A549 (cell line): ENCODE results near the gene MRGPRD. TPM values are rescaled to one million over a fixed set of nuclear protein-coding genes. Genes with fewer than 3 reads are reported as not detected.
A peak's percentile ranks its signal among the peaks of the same experiment; 100 is the strongest.

Experiments
- ATAC-seq, 2 experiments: fragments of 200-7000 bp in 1 of 2; fragments of >200 bp in 1 of 2; cut with Nextera tagmentation in 1 of 2; cut with Tn5 transposase in 1 of 2; 3 replicates each; pipeline versions ENCODE4 v1.8.0 to v1.9.1; 2018 to 2020; ENCODE audit warnings: mild to moderate bottlenecking in 1 of 2, moderate library complexity in 1 of 2
- CTCF ChIA-PET: fragments of 300-600 bp; sonication (Branson Sonifier 250); formaldehyde crosslinking; extraction: SDS; loops from one replicate; lab custom pipeline; 2021; ENCODE audit warnings: antibody characterized with exemption, inconsistent platforms; lab: Yijun Ruan, JAX
- POLR2A ChIA-PET: fragments of 350-600 bp; formaldehyde crosslinking; extraction: SDS; loops from one replicate; lab custom pipeline; 2021; ENCODE audit warnings: antibody characterized with exemption, inconsistent platforms; lab: Yijun Ruan, JAX
- DNase-seq, 2 experiments: peaks; one replicate each; pipeline versions ENCODE4 v3.0.0 to v3.0.0-alpha.2; 2011 to 2016; ENCODE audit warnings: low read depth in 1 of 2, low spot score in 1 of 2
- FAIRE-seq: peaks from 2 replicates; lab custom pipeline; 2011; peaks lifted over from hg19 to GRCh38; lab: Jason Lieb, UNC
- H3K27ac ChIP-seq, 2 experiments: fragments of >200 bp; sonication (Bioruptor Twin); formaldehyde crosslinking; 3 replicates each; pipeline ENCODE4 v1.5.1; 2016 to 2017
- H3K4me1 ChIP-seq: fragments of >200 bp; sonication (Bioruptor Twin); formaldehyde crosslinking; 3 replicates; pipeline ENCODE4 v1.6.1; 2016
- H3K4me2 ChIP-seq: fragments of >200 bp; sonication (Bioruptor Twin); formaldehyde crosslinking; 3 replicates; pipeline ENCODE4 v1.6.1; 2016
- H3K4me3 ChIP-seq: fragments of >200 bp; sonication (Bioruptor Twin); formaldehyde crosslinking; 3 replicates; pipeline ENCODE4 v1.5.1; 2016
- H3K9me3 ChIP-seq: fragments of >200 bp; sonication (Bioruptor Twin); formaldehyde crosslinking; 3 replicates; pipeline ENCODE4 v1.6.1; 2016
- CEBPB ChIP-seq, 2 experiments: fragments of >200 bp in 1 of 2; sonication (Bioruptor Twin) in 1 of 2; formaldehyde crosslinking in 1 of 2; IDR thresholded peaks; 2 replicates each; pipeline ENCODE4 v1.6.1; 2012 to 2016
- EHF ChIP-seq: fragments of 250-450 bp; sonication (Bioruptor Pico); IDR thresholded peaks from 2 replicates; pipeline ENCODE4 v1.5.0; 2020; ENCODE audit warnings: mild to moderate bottlenecking
- ESRRA ChIP-seq: fragments of 150-350 bp; IDR thresholded peaks from 2 replicates; pipeline ENCODE4 v1.6.1; 2014; ENCODE audit warnings: mild to moderate bottlenecking, low read length, borderline replicate concordance
- FOSB ChIP-seq: fragments of 250-450 bp; sonication (Bioruptor Pico); IDR thresholded peaks from 2 replicates; pipeline ENCODE4 v1.5.0; 2020; ENCODE audit warnings: mild to moderate bottlenecking, moderate library complexity
- FOSL2 ChIP-seq, 2 experiments: fragments of 450-650 bp in 1 of 2; fragments of >200 bp in 1 of 2; sonication (Bioruptor Twin) in 1 of 2; formaldehyde crosslinking; IDR thresholded peaks; 2 replicates each; pipeline versions ENCODE4 v1.5.0 to v1.6.1; 2016 to 2020; ENCODE audit warnings: mild to moderate bottlenecking in 1 of 2, moderate library complexity in 1 of 2
- GATA3 ChIP-seq: IDR thresholded peaks from 2 replicates; pipeline ENCODE4 v1.6.1; 2012; ENCODE audit warnings: borderline replicate concordance
- NPAS2 ChIP-seq: fragments of 250-450 bp; sonication (Bioruptor Pico); IDR thresholded peaks from 2 replicates; pipeline ENCODE4 v1.8.0; 2022; ENCODE audit warnings: mild to moderate bottlenecking, moderate library complexity, borderline replicate concordance
- NR3C1 ChIP-seq: fragments of >200 bp; sonication (Bioruptor Twin); formaldehyde crosslinking; IDR thresholded peaks from 3 replicates; pipeline ENCODE4 v1.6.1; 2017
- POLR2AphosphoS2 ChIP-seq: conservative IDR thresholded peaks from 2 replicates; pipeline ENCODE4 v1.6.1; 2012; ENCODE audit warnings: low read length, improper control_type of control experiment, inconsistent platforms
- RAD21 ChIP-seq, 2 experiments: fragments of >200 bp in 1 of 2; sonication (Bioruptor Twin) in 1 of 2; formaldehyde crosslinking in 1 of 2; IDR thresholded peaks in 1 of 2; conservative IDR thresholded peaks in 1 of 2; 2 replicates in 1 of 2; 3 replicates in 1 of 2; pipeline ENCODE4 v1.6.1; 2012 to 2018; ENCODE audit warnings: inconsistent platforms in 1 of 2
- RFX5 ChIP-seq: fragments of 450-650 bp; IDR thresholded peaks from 2 replicates; pipeline ENCODE4 v1.7.1; 2014; ENCODE audit warnings: antibody characterized with exemption, mild to moderate bottlenecking, moderate library complexity
- RNF2 ChIP-seq: fragments of 200-600 bp; sonication (generic); IDR thresholded peaks from 2 replicates; pipeline ENCODE4 v1.6.1; 2016; ENCODE audit warnings: low read depth, mild to moderate bottlenecking, antibody characterized with exemption, moderate library complexity, borderline replicate concordance
- ZNF302 ChIP-seq: fragments of 250-450 bp; sonication (Bioruptor Pico); IDR thresholded peaks from 2 replicates; pipeline ENCODE4 v1.9.0; 2021; ENCODE audit warnings: inconsistent platforms, mild to moderate bottlenecking, moderate library complexity
- WGBS: methylation state at CpG from one replicate; pipeline ENCODE4 v1.1.6; 2017; ENCODE audit errors: missing lambda C conversion rate; 5-methylcytosine and 5-hydroxymethylcytosine counted together
- polyA plus RNA-seq, 4 experiments: library from polyadenylated mRNA; depleted of rRNA in 3 of 4; stranded (reverse); fragments of >200 nt; fragmentation: RNase III in 1 of 4; extraction: RNeasy Plus Mini Kit Qiagen cat#74134 plus additional on column Dnase treatment in 1 of 4; gene quantifications; 2 replicates in 3 of 4; 3 replicates in 1 of 4; pipeline ENCODE4 v1.2.3, GENCODE V29; 2011 to 2017
- TF ChIP-seq, protein P1 (sequence below): fragments of 250-450 bp; sonication (Bioruptor Pico); IDR thresholded peaks from 2 replicates; pipeline ENCODE4 v1.5.0; 2020; ENCODE audit warnings: low read depth, mild to moderate bottlenecking, moderate library complexity
- TF ChIP-seq, protein P2 (sequence below): fragments of 250-450 bp; sonication (Bioruptor Pico); IDR thresholded peaks from 2 replicates; pipeline ENCODE4 v1.5.0; 2021; ENCODE audit warnings: mild to moderate bottlenecking, moderate library complexity, borderline replicate concordance
- TF ChIP-seq, protein P3 (sequence below): fragments of >200 bp; sonication (Bioruptor Twin); formaldehyde crosslinking; IDR thresholded peaks from 2 replicates; pipeline ENCODE4 v1.6.1; 2016

MRGPRD gene
- polyA plus RNA-seq, 2 of the 4 experiments (the other 2 are of a cell fraction) = not detected

DNA sequence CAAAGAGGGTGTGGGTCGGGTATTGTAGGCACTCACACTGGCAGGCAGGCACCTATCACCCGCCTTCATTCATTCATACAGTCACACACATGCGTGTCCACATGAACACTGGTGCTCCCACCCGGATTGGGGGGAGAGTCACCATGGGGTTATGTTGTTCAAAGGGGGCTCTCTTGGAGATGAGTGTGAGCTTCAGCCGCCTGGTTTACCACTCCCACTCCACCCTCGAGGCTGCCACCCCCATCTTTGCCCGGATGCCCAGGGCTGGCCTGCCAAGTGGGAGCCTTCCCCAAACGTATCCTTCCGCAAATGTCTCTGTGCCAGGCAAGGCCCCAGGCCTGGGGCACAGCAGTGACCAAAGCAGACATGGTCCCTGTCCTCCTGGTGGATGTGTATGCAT, 22.6 kb downstream of the MRGPRD start (continued):
- no peak for TF ChIP-seq RAD21 (conservative IDR thresholded peaks at IDR 0.05 in 1 of 2, IDR thresholded peaks at IDR 0.05 in 1 of 2)
- TF ChIP-seq, protein P1, sequence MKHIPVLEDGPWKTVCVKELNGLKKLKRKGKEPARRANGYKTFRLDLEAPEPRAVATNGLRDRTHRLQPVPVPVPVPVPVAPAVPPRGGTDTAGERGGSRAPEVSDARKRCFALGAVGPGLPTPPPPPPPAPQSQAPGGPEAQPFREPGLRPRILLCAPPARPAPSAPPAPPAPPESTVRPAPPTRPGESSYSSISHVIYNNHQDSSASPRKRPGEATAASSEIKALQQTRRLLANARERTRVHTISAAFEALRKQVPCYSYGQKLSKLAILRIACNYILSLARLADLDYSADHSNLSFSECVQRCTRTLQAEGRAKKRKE = no peak

DNA sequence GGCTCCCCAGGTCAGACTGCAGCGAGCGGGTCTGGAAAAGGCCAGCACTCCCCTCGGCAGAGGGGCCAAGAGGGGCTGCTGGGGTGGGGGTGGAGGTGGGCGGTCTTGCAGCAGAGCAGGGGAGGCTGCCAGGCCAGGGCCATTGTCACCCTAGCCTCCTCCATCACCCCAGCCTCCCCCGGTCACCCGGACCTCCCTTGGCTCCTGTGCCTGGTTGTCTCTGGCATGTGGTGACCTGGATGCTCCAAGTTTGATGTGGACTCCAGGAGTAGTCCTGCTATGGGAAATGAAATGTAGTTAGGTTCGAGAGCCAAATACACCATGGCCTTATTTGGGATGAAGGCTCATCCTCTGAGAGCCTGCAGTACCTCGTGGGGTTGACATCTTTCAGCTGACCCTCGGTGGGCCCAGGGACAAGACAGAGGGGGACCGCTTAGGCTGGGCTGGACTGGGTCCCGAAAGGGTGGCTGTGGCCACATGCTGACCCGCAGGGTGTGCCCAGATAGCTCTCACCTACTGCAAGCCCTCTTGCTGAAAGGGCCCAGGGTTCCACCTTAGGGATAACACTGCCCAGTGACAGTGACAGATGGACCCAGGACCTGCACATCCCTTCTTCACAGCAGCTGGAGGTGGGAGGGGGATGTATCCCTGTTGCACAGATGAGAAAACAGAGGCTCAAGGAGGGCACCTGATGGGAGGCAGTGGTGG, 24.1 kb downstream of the MRGPRD start:
- ATAC-seq (no peak), FAIRE-seq (no peak), DNase-seq (no peak)
- Histone ChIP-seq H3K9me3 (no peaks in the 10 kb centered on the region), H3K4me1 (no peaks in the 10 kb centered on the region; the same call in 2 of the 3 replicates), H3K27ac (no peak overlapping the region), H3K4me3 (no peak overlapping the region), H3K4me2 (no peak overlapping the region)
- WGBS = 78% methylated on average over 10 of the region's 12 CpGs
- TF ChIP-seq ESRRA (no peak), FOSL2 (IDR thresholded peaks at IDR 0.05) (no peak), FOSL2 (CRISPR knock-in tag; IDR thresholded peaks at IDR 0.05) (no peak), CEBPB (IDR thresholded peaks at IDR 0.05) (no peak), FOSB (CRISPR knock-in tag) (no peak), RNF2 (no peak), EHF (CRISPR knock-in tag) (no peak), ZNF302 (CRISPR knock-in tag) (no peak), GATA3 (no peak), RFX5 (no peak)
- TF ChIP-seq, protein P1 = no peak
- TF ChIP-seq, protein P2, sequence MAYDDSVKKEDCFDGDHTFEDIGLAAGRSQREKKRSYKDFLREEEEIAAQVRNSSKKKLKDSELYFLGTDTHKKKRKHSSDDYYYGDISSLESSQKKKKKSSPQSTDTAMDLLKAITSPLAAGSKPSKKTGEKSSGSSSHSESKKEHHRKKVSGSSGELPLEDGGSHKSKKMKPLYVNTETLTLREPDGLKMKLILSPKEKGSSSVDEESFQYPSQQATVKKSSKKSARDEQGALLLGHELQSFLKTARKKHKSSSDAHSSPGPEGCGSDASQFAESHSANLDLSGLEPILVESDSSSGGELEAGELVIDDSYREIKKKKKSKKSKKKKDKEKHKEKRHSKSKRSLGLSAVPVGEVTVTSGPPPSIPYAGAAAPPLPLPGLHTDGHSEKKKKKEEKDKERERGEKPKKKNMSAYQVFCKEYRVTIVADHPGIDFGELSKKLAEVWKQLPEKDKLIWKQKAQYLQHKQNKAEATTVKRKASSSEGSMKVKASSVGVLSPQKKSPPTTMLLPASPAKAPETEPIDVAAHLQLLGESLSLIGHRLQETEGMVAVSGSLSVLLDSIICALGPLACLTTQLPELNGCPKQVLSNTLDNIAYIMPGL (CRISPR knock-in tag) = no peak
- POLR2A ChIA-PET = no interaction called here
- CTCF ChIA-PET = interaction anchor here (1.0 to 1.3 kb wide), 2 partner anchors 15 to 43 kb away, joined by 3 read pairs; no protein-coding TSS in a partner anchor

DNA sequence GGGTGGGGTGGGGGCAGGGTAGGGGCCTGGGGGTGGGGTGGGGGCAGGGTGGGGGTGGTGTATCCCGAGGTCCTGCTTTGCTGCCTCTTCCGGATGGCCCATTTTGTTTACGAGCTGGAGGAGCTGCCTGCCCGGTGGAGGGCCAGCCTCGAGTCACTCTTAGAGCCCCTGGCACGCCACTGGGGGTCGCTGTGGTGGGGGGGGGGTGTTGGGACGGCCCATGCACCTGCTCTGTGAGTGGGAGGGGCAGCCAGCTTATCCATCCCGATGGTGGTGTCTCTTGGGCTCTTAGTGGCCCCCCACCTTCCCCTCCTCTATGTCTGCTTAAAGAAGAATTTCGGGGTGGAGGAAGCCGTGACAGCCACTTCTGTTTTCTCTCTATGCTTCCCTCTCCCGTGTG, 24.6 kb downstream of the MRGPRD start:
- no peaks in the 10 kb centered on the region; the same call in 2 of the 3 replicates for H3K4me1 ChIP-seq
- H3K4me2 ChIP-seq = no peak overlapping the region
- 0 out of 6 replicates have a peak overlapping the region, but pooled peaks of 1 of the 2 experiments have one; percentile 33 for H3K27ac ChIP-seq
- no peaks in the 10 kb centered on the region for H3K9me3 ChIP-seq
- H3K4me3 ChIP-seq = no peak overlapping the region
- ChIA-PET POLR2A (no interaction called here), CTCF (interaction anchor here (0.7 to 1.4 kb wide), 2 partner anchors 65 to 134 kb away, joined by 3 read pairs; no protein-coding TSS in a partner anchor)
- DNase-seq = no peak
- no peak for FAIRE-seq
- WGBS = 27% methylated on average over 11 of the region's 12 CpGs
- TF ChIP-seq NPAS2 (CRISPR knock-in tag) = no peak
- no peak for TF ChIP-seq NR3C1
- no peak for TF ChIP-seq CEBPB (IDR thresholded peaks at IDR 0.05)
- no peak for TF ChIP-seq POLR2AphosphoS2
- TF ChIP-seq ESRRA = no peak
- TF ChIP-seq, protein P3, sequence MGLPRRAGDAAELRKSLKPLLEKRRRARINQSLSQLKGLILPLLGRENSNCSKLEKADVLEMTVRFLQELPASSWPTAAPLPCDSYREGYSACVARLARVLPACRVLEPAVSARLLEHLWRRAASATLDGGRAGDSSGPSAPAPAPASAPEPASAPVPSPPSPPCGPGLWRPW = no peak
- no peak for TF ChIP-seq GATA3
- peak in 1 of 2 experiments; percentile 68; a peak in 3 of 6 replicates for ATAC-seq
